Activated T-cell treated with anti-CD3 and anti-CD28 coated beads, Interleukin-2, amount 50 U/mL, for 48 hours (primary cell): ENCODE measurements around the gene HNRNPDL.
"Not testable (repeated sequence)": the region's sequence is repeated elsewhere in the genome, so short reads cannot be mapped to it uniquely, and the experiment has no call there.

ENCODE experiments used
- DNase-seq, 2 experiments: peaks; one replicate each; pipeline ENCODE4 v3.0.0-alpha.2; 2020

The HNRNPDL gene

GRCh38 chr4:82431831-82432230 is 1.6 kb upstream of the HNRNPDL start:
- DNase-seq = no peak

- DNase-seq = no peak
These were observed 893 bp upstream of the HNRNPDL start for GRCh38 chr4:82430964-82431745.

- no peak for DNase-seq
These were observed 502 bp downstream of the HNRNPDL start for GRCh38 chr4:82429728-82430192.

- DNase-seq = peak; percentile 95 to 96
These were observed 1.1 kb downstream of the HNRNPDL start for GRCh38 chr4:82428969-82429727.

GRCh38 chr4:82428526-82428968 is 1.7 kb downstream of the HNRNPDL start:
- DNase-seq = no peak

GRCh38 chr4:82425478-82425877 is 4.8 kb downstream of the HNRNPDL start:
- no peak for DNase-seq

- DNase-seq = no peak
These were observed 6.8 kb downstream of the HNRNPDL start for GRCh38 chr4:82423245-82424054.

GRCh38 chr4:82422616-82423015 is 7.6 kb downstream of the HNRNPDL start:
- no peak for DNase-seq

- DNase-seq = peak; percentile 45 to 49
These were observed 8.3 kb downstream of the HNRNPDL start for GRCh38 chr4:82421796-82422560.

GRCh38 chr4:82419451-82419850 is 10.8 kb downstream of the HNRNPDL start:
- no peak for DNase-seq

GRCh38 chr4:82415922-82416365 is 14.3 kb downstream of the HNRNPDL start:
- DNase-seq = no peak

GRCh38 chr4:82415061-82415460 is 15.2 kb downstream of the HNRNPDL start:
- DNase-seq = not testable (repeated sequence)

GRCh38 chr4:82403725-82404124 is 26.5 kb downstream of the HNRNPDL start:
- DNase-seq = no peak

- no peak for DNase-seq
These were observed 28.0 kb downstream of the HNRNPDL start for GRCh38 chr4:82402196-82402775.

- no peak for DNase-seq
These were observed 28.7 kb downstream of the HNRNPDL start for GRCh38 chr4:82401600-82401999.

GRCh38 chr4:82398263-82398662 is 32.0 kb downstream of the HNRNPDL start:
- DNase-seq = no peak

- DNase-seq = no peak
These were observed 32.7 kb downstream of the HNRNPDL start for GRCh38 chr4:82397527-82397926.

GRCh38 chr4:82394896-82395295 is 35.4 kb downstream of the HNRNPDL start:
- DNase-seq = no peak

- not testable (repeated sequence) for DNase-seq
These were observed 40.2 kb downstream of the HNRNPDL start for GRCh38 chr4:82390061-82390460.

- no peak for DNase-seq
These were observed 41.9 kb downstream of the HNRNPDL start for GRCh38 chr4:82388405-82388804.

GRCh38 chr4:82386312-82386711 is 44.0 kb downstream of the HNRNPDL start:
- DNase-seq = not testable (repeated sequence)

GRCh38 chr4:82382751-82383150 is 47.5 kb downstream of the HNRNPDL start:
- DNase-seq = no peak
